ENCODE data around the gene KRT78. TPM values are rescaled to one million over a fixed set of nuclear protein-coding genes. Genes with fewer than 3 reads are reported as not detected.
A peak's percentile ranks its signal among the peaks of the same experiment; 100 is the strongest.

KRT78 gene
- total and polyA plus RNA-seq, 9 of the 15 experiments (the other 6 are each of a cell fraction or from before 2014, with no cell fraction given), result not detected

GRCh38 chr12:52870361-52871290 is 21.8 kb upstream of the KRT78 start:
- Histone ChIP-seq H3K79me2 (ENCODE audit: control insufficient read depth, insufficient read depth, low read length) (no peaks in the 10 kb centered on the region), H4K20me1 (replicated peaks; ENCODE audit: control insufficient read depth, insufficient read depth, low read length) (no peaks in the 10 kb centered on the region), H3K4me1 (replicated peaks in 1 of 2; ENCODE audit: control insufficient read depth in 2 of 2, insufficient read depth in 2 of 2, low read length in 2 of 2) (peaks cover 25 to 36% of the 10 kb centered on the region in 2 experiments), H3K27me3 (ENCODE audit: control insufficient read depth in 2 of 2, insufficient read depth in 2 of 2, low read length in 2 of 2) (no peaks in the 10 kb centered on the region), H3K27ac (ENCODE audit: extremely low read depth, low read depth, low read length) (no peak overlapping the region), H3K9me3 (replicated peaks; ENCODE audit: control insufficient read depth, insufficient read depth, low read depth, low read length) (no peaks in the 10 kb centered on the region), H3K36me3 (ENCODE audit: control insufficient read depth, insufficient read depth, low read length) (no peaks in the 10 kb centered on the region), H3K4me3 (no peak overlapping the region), H3K9ac (ENCODE audit: insufficient read depth in 1 of 2, low read depth in 2 of 2, low read length in 2 of 2) (peak overlapping the region in 1 of 2 experiments; percentile 53; a peak in 2 of 4 replicates), H3K4me2 (ENCODE audit: insufficient read depth, low read length) (peak overlapping the region; percentile 67; the same call in 1 of the 2 replicates), H2AFZ (ENCODE audit: low read depth, low read length) (peak overlapping the region; percentile 68), H3K9me1 (ENCODE audit: control insufficient read depth, insufficient read depth, low read length) (no peaks in the 10 kb centered on the region)
- WGBS (ENCODE audit: insufficient coverage, low coverage, missing lambda C conversion rate), result 8% methylated on average over 14 of the region's 14 CpGs
- BruUV-seq (replicated peaks), result no TSS peak
- ATAC-seq (peak; percentile 79), DNase-seq (ENCODE audit: extremely low read depth in 1 of 4, low spot score in 3 of 4) (peak; percentile 85 to 89 (median 87)), FAIRE-seq (peak; percentile 88)
- ChIA-PET CTCF (ENCODE audit: low intra/inter-chr PET ratio) (interaction anchor here (0.7 to 2.5 kb wide), 6 partner anchors 9 to 718 kb away, joined by 3 to 34 read pairs (median 6); no protein-coding TSS in a partner anchor), POLR2A (interaction anchor here (0.7 kb wide), 2 partner anchors 109 to 600 kb away, joined by 3 to 4 read pairs; no protein-coding TSS in a partner anchor)
- intact Hi-C loops (cut with micrococcal nuclease), result loop anchor here (1.0 to 10.0 kb wide), 5 partner anchors 176 to 713 kb away; no protein-coding TSS in a partner anchor
- in situ Hi-C loops (cut with MboI), result no loop called here
- TF ChIP-seq TSHZ1 (CRISPR knock-in tag; IDR thresholded peaks at IDR 0.05), result no peak
- TF ChIP-seq MTA3 (IDR thresholded peaks at IDR 0.05; ENCODE audit: borderline replicate concordance), result peak; percentile 55; the same call in 1 of the 2 replicates
- TF ChIP-seq RCOR1 (IDR thresholded peaks at IDR 0.05; ENCODE audit: borderline replicate concordance in 1 of 2, low read depth in 2 of 2, low read length in 2 of 2), result peak in 1 of 2 experiments; percentile 44; a peak in 1 of 4 replicates
- TF ChIP-seq MAFK (IDR thresholded peaks at IDR 0.05; ENCODE audit: low read length), result peak; percentile 2; the same call in 1 of the 2 replicates
- no peak for TF ChIP-seq NUFIP1 (IDR thresholded peaks at IDR 0.05; ENCODE audit: partially characterized antibody)
- TF ChIP-seq, protein P1, sequence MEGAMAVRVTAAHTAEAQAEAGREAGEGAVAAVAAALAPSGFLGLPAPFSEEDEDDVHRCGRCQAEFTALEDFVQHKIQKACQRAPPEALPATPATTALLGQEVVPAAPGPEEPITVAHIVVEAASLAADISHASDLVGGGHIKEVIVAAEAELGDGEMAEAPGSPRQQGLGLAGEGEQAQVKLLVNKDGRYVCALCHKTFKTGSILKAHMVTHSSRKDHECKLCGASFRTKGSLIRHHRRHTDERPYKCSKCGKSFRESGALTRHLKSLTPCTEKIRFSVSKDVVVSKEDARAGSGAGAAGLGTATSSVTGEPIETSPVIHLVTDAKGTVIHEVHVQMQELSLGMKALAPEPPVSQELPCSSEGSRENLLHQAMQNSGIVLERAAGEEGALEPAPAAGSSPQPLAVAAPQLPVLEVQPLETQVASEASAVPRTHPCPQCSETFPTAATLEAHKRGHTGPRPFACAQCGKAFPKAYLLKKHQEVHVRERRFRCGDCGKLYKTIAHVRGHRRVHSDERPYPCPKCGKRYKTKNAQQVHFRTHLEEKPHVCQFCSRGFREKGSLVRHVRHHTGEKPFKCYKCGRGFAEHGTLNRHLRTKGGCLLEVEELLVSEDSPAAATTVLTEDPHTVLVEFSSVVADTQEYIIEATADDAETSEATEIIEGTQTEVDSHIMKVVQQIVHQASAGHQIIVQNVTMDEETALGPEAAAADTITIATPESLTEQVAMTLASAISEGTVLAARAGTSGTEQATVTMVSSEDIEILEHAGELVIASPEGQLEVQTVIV (CRISPR knock-in tag; IDR thresholded peaks at IDR 0.05; ENCODE audit: borderline replicate concordance), result no peak
- peak; percentile 87 for TF ChIP-seq ARID2 (IDR thresholded peaks at IDR 0.05)
- TF ChIP-seq TEAD4 (IDR thresholded peaks at IDR 0.05; ENCODE audit: low read length), result no peak
- TF ChIP-seq TEAD4 (CRISPR knock-in tag; IDR thresholded peaks at IDR 0.05; ENCODE audit: borderline replicate concordance), result no peak
- no peak for TF ChIP-seq NONO (IDR thresholded peaks at IDR 0.05; ENCODE audit: low read depth in 2 of 2, low read length in 1 of 2)
- no peak for TF ChIP-seq CBFA2T3 (IDR thresholded peaks at IDR 0.05)
- TF ChIP-seq GABPB2 (CRISPR knock-in tag; conservative IDR thresholded peaks at IDR 0.05), result no peak
- no peak for TF ChIP-seq RBM22 (IDR thresholded peaks at IDR 0.05; ENCODE audit: low read depth, low read length, poor library complexity, severe bottlenecking)
- TF ChIP-seq ATF7 (IDR thresholded peaks at IDR 0.05), result peak; percentile 34; the same call in 1 of the 2 replicates

All from K562 (cell line).